Neural cell (in vitro differentiated cells): ENCODE results near the gene NET1. TPM values are rescaled to one million over a fixed set of nuclear protein-coding genes. Genes with fewer than 3 reads are reported as not detected.

ENCODE experiments used
- H2AFZ ChIP-seq: fragments of 200-600, 300-800 bp; sonication (generic), shearing (Covaris generic); 2 replicates; pipeline ENCODE4 v1.6.0; 2014; ENCODE audit warnings: low read depth, mild to moderate bottlenecking, antibody characterized with exemption, low read length, moderate library complexity
- H3F3A ChIP-seq: fragments of 200-600 bp; shearing (Covaris generic); 2 replicates; pipeline ENCODE4 v1.6.1; 2016; ENCODE audit warnings: mild to moderate bottlenecking, moderate library complexity, mixed read lengths, antibody characterized with exemption, low read length; ENCODE audit not compliant: insufficient read depth, poor library complexity, severe bottlenecking
- H3K27ac ChIP-seq: fragments of 200-600, 300-800 bp; sonication (generic), shearing (Covaris generic); 2 replicates; pipeline ENCODE4 v1.5.1; 2014; ENCODE audit warnings: mild to moderate bottlenecking, low read length, moderate library complexity
- H3K27me3 ChIP-seq: fragments of 300-800, 200-600 bp; sonication (generic), shearing (Covaris generic); 2 replicates; pipeline ENCODE4 v1.6.0; 2014; ENCODE audit warnings: mild to moderate bottlenecking, low read depth, low read length, moderate library complexity; ENCODE audit not compliant: insufficient read depth
- H3K36me3 ChIP-seq: fragments of 300-800, 200-600 bp; sonication (generic), shearing (Covaris generic); 2 replicates; pipeline ENCODE4 v1.5.1; 2014; ENCODE audit warnings: mild to moderate bottlenecking, antibody characterized with exemption, low read length, moderate library complexity; ENCODE audit not compliant: insufficient read depth
- H3K4me2 ChIP-seq: fragments of 300-800, 200-600 bp; sonication (generic), shearing (Covaris generic); 2 replicates; pipeline ENCODE4 v1.6.0; 2014; ENCODE audit warnings: mild to moderate bottlenecking, low read length
- H3K4me3 ChIP-seq: fragments of 300-800, 200-600 bp; sonication (generic), shearing (Covaris generic); 2 replicates; pipeline ENCODE4 v1.5.1; 2014; ENCODE audit warnings: mild to moderate bottlenecking, low read length, moderate library complexity
- H3K79me2 ChIP-seq: fragments of 200-600 bp; shearing (Covaris generic); replicated peaks from 2 replicates; pipeline ENCODE4 v1.6.0; 2014; ENCODE audit warnings: mild to moderate bottlenecking, low read length, moderate library complexity; ENCODE audit not compliant: insufficient read depth
- H3K9ac ChIP-seq: fragments of 300-800, 200-600 bp; sonication (generic), shearing (Covaris generic); 2 replicates; pipeline ENCODE4 v1.6.1; 2016; ENCODE audit warnings: mild to moderate bottlenecking, low read length, mixed read lengths
- H3K9me2 ChIP-seq: fragments of 200-600 bp; shearing (Covaris generic); 2 replicates; pipeline ENCODE4 v1.6.1; 2016; ENCODE audit warnings: mild to moderate bottlenecking, low read length, mixed read lengths; ENCODE audit not compliant: insufficient read depth
- H3K9me3 ChIP-seq: fragments of 200-600, 300-800 bp; sonication (generic), shearing (Covaris generic); 2 replicates; pipeline ENCODE4 v1.6.1; 2016; ENCODE audit warnings: mild to moderate bottlenecking, mixed run types, low read length, moderate library complexity, mixed read lengths
- H4K20me1 ChIP-seq: fragments of 200-600 bp; shearing (Covaris generic); 2 replicates; pipeline ENCODE4 v1.6.1; 2016; ENCODE audit warnings: mild to moderate bottlenecking, mixed run types; ENCODE audit not compliant: insufficient read depth
- EP300 ChIP-seq: fragments of 450-650 bp; conservative IDR thresholded peaks from 2 replicates; pipeline ENCODE4 v1.6.1; 2014; ENCODE audit warnings: antibody characterized with exemption, mild to moderate bottlenecking, moderate library complexity; ENCODE audit not compliant: poor library complexity, severe bottlenecking
- EZH2 ChIP-seq: fragments of 200-600, 300-800 bp; shearing (Covaris generic), sonication (generic); IDR thresholded peaks from 2 replicates; pipeline ENCODE4 v1.6.1; 2014; ENCODE audit warnings: antibody characterized with exemption, low read length, borderline replicate concordance, mild to moderate bottlenecking; ENCODE audit not compliant: insufficient read depth, poor library complexity, severe bottlenecking
- MXI1 ChIP-seq: fragments of 450-650 bp; conservative IDR thresholded peaks from 2 replicates; pipeline ENCODE4 v1.6.1; 2014; ENCODE audit warnings: antibody characterized with exemption, mild to moderate bottlenecking; ENCODE audit not compliant: poor library complexity, severe bottlenecking
- POLR2AphosphoS5 ChIP-seq: IDR thresholded peaks from 2 replicates; pipeline ENCODE4 v1.6.1; 2012
- RAD21 ChIP-seq: fragments of 450-650 bp; conservative IDR thresholded peaks from 2 replicates; pipeline ENCODE4 v1.6.1; 2014; ENCODE audit warnings: antibody characterized with exemption, mild to moderate bottlenecking, moderate library complexity
- SMC3 ChIP-seq: fragments of 450-650 bp; conservative IDR thresholded peaks from 2 replicates; pipeline ENCODE4 v1.6.1; 2014; ENCODE audit warnings: antibody characterized with exemption, mild to moderate bottlenecking, moderate library complexity; ENCODE audit not compliant: poor library complexity
- TAF1 ChIP-seq: IDR thresholded peaks from 2 replicates; pipeline ENCODE4 v1.6.1; 2012; ENCODE audit warnings: low read depth
- polyA plus RNA-seq: library from polyadenylated mRNA; depleted of rRNA; stranded (reverse); fragments of >200 nt; gene quantifications from 2 replicates; pipeline ENCODE4 v1.2.3, GENCODE V29; 2014
- TF ChIP-seq, protein P1 (sequence below): fragments of 450-650 bp; IDR thresholded peaks from 2 replicates; pipeline ENCODE4 v1.5.1; 2014; ENCODE audit warnings: antibody characterized with exemption, mild to moderate bottlenecking, moderate library complexity; ENCODE audit not compliant: poor library complexity, severe bottlenecking
- TF ChIP-seq, protein P2 (sequence below): IDR thresholded peaks from 2 replicates; pipeline ENCODE4 v1.6.1; 2012; ENCODE audit warnings: borderline replicate concordance

Gene NET1
- polyA plus RNA-seq, 1 donor from 2014 or later: 8.0 TPM

DNA sequence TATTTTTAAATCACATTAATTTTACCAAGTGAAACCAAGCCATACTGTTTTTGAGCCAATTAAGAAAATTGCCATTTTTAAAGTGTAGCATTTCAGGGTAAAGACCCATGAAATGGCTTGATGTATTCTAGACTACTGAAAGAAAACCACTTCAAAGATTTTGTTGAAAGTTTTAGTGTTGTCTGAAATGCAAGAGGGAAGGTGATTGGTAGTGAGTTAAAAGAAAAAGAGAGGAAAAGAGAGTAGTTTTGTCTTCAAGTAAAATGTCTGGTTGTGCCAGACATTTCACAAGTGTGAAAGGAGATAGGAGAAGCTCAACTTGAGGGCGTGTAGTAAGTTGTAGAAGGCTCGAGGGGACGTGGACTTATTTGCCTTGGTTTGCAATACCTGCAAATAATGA is 45.4 kb downstream of the NET1 start:
- Histone ChIP-seq H3F3A (no peaks in the 10 kb centered on the region), H3K9me2 (no peaks in the 10 kb centered on the region), H3K4me2 (no peak overlapping the region), H3K36me3 (peaks cover 5% of the 10 kb centered on the region), H3K4me3 (no peak overlapping the region), H4K20me1 (no peaks in the 10 kb centered on the region), H3K9ac (no peak overlapping the region), H3K27ac (no peak overlapping the region), H3K27me3 (no peaks in the 10 kb centered on the region), H3K79me2 (no peaks in the 10 kb centered on the region), H2AFZ (no peak overlapping the region), H3K9me3 (no peaks in the 10 kb centered on the region)
- TF ChIP-seq TAF1 (no peak), EZH2 (no peak), RAD21 (no peak), SMC3 (no peak), MXI1 (no peak), POLR2AphosphoS5 (no peak), EP300 (no peak)
- TF ChIP-seq, protein P1, sequence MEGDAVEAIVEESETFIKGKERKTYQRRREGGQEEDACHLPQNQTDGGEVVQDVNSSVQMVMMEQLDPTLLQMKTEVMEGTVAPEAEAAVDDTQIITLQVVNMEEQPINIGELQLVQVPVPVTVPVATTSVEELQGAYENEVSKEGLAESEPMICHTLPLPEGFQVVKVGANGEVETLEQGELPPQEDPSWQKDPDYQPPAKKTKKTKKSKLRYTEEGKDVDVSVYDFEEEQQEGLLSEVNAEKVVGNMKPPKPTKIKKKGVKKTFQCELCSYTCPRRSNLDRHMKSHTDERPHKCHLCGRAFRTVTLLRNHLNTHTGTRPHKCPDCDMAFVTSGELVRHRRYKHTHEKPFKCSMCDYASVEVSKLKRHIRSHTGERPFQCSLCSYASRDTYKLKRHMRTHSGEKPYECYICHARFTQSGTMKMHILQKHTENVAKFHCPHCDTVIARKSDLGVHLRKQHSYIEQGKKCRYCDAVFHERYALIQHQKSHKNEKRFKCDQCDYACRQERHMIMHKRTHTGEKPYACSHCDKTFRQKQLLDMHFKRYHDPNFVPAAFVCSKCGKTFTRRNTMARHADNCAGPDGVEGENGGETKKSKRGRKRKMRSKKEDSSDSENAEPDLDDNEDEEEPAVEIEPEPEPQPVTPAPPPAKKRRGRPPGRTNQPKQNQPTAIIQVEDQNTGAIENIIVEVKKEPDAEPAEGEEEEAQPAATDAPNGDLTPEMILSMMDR: no peak
- TF ChIP-seq, protein P2, sequence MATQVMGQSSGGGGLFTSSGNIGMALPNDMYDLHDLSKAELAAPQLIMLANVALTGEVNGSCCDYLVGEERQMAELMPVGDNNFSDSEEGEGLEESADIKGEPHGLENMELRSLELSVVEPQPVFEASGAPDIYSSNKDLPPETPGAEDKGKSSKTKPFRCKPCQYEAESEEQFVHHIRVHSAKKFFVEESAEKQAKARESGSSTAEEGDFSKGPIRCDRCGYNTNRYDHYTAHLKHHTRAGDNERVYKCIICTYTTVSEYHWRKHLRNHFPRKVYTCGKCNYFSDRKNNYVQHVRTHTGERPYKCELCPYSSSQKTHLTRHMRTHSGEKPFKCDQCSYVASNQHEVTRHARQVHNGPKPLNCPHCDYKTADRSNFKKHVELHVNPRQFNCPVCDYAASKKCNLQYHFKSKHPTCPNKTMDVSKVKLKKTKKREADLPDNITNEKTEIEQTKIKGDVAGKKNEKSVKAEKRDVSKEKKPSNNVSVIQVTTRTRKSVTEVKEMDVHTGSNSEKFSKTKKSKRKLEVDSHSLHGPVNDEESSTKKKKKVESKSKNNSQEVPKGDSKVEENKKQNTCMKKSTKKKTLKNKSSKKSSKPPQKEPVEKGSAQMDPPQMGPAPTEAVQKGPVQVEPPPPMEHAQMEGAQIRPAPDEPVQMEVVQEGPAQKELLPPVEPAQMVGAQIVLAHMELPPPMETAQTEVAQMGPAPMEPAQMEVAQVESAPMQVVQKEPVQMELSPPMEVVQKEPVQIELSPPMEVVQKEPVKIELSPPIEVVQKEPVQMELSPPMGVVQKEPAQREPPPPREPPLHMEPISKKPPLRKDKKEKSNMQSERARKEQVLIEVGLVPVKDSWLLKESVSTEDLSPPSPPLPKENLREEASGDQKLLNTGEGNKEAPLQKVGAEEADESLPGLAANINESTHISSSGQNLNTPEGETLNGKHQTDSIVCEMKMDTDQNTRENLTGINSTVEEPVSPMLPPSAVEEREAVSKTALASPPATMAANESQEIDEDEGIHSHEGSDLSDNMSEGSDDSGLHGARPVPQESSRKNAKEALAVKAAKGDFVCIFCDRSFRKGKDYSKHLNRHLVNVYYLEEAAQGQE: no peak

DNA sequence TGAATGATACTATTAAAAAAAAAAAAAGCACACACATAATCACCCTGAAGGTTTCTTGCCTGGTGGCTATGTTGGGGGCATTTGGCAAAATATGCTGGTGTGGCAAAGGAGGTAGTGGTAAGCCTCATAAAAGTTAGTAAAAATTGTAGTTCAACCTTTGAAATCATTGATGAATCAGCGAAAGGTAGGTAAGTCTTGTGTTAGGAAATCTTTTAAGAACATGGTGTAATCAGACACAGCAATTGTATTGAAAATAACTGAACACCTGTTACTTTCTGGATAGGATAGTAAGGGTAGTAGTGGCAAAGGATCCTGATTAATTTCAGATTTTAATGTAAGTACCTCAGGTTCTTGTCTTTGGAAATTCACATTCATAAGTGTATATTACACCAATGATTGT is 46.1 kb downstream of the NET1 start:
- Histone ChIP-seq H3K9me2 (no peaks in the 10 kb centered on the region), H3K4me2 (no peak overlapping the region), H3K27ac (no peak overlapping the region), H3K9ac (no peak overlapping the region), H4K20me1 (no peaks in the 10 kb centered on the region), H3K9me3 (no peaks in the 10 kb centered on the region), H3K36me3 (peaks cover under 1% of the 10 kb centered on the region), H3K4me3 (no peak overlapping the region), H3F3A (no peaks in the 10 kb centered on the region), H2AFZ (no peak overlapping the region), H3K79me2 (no peaks in the 10 kb centered on the region), H3K27me3 (no peaks in the 10 kb centered on the region)
- TF ChIP-seq TAF1: no peak
- no peak for TF ChIP-seq POLR2AphosphoS5
- TF ChIP-seq SMC3: no peak
- TF ChIP-seq RAD21: no peak
- TF ChIP-seq, protein P2: no peak
- TF ChIP-seq EZH2: no peak
- TF ChIP-seq, protein P1: no peak
- no peak for TF ChIP-seq EP300
- TF ChIP-seq MXI1: no peak
